Hematopoietic multipotent progenitor cell (in vitro differentiated cells): Measurements from ENCODE around the gene FBLN7. TPM values are rescaled to one million over a fixed set of nuclear protein-coding genes. Genes with fewer than 3 reads are reported as not detected.

Experiments
- DNase-seq, 3 donors: peaks; one replicate each; pipeline ENCODE4 v3.0.0-alpha.2; 2011 to 2015; ENCODE audit warnings: low read depth in 2 of 3, low spot score in 2 of 3
- total RNA-seq: library from RNA; depleted of rRNA; stranded (reverse); fragments of >200 nt; gene quantifications from one replicate; pipeline ENCODE4 v1.2.3, GENCODE V29; 2012

Gene FBLN7
- total RNA-seq, 1 donor, result under 0.01 TPM

GRCh38 chr2:112155331-112156151 lies 17.4 kb downstream of the FBLN7 start:
- DNase-seq, result peak in 2 of 3 donors; percentile 14 to 67

- DNase-seq, result no peak
Measured at GRCh38 chr2:112156152-112156986, 18.2 kb downstream of the FBLN7 start.

GRCh38 chr2:112157472-112157871 lies 19.3 kb downstream of the FBLN7 start:
- no peak for DNase-seq

- no peak for DNase-seq
Measured at GRCh38 chr2:112159454-112159921, 21.3 kb downstream of the FBLN7 start.

- no peak for DNase-seq
Measured at GRCh38 chr2:112160283-112161250, 22.4 kb downstream of the FBLN7 start.

- DNase-seq, result no peak
Measured at GRCh38 chr2:112161431-112162145, 23.4 kb downstream of the FBLN7 start.

GRCh38 chr2:112162341-112162740 lies 24.2 kb downstream of the FBLN7 start:
- DNase-seq, result no peak

- no peak for DNase-seq
Measured at GRCh38 chr2:112162956-112163355, 24.8 kb downstream of the FBLN7 start.

- no peak for DNase-seq
Measured at GRCh38 chr2:112163541-112163981, 25.4 kb downstream of the FBLN7 start.

- DNase-seq, result no peak
Measured at GRCh38 chr2:112164876-112165275, 26.7 kb downstream of the FBLN7 start.

GRCh38 chr2:112165296-112165695 lies 27.1 kb downstream of the FBLN7 start:
- DNase-seq, result no peak

- DNase-seq, result no peak
Measured at GRCh38 chr2:112166806-112167499, 28.8 kb downstream of the FBLN7 start.

- no peak for DNase-seq
Measured at GRCh38 chr2:112168422-112169124, 30.4 kb downstream of the FBLN7 start.

- DNase-seq, result no peak
Measured at GRCh38 chr2:112170495-112170894, 32.3 kb downstream of the FBLN7 start.

GRCh38 chr2:112173646-112174319 lies 35.6 kb downstream of the FBLN7 start:
- no peak for DNase-seq

GRCh38 chr2:112174383-112174782 lies 36.2 kb downstream of the FBLN7 start:
- DNase-seq, result no peak

GRCh38 chr2:112175333-112175732 lies 37.1 kb downstream of the FBLN7 start:
- no peak for DNase-seq

GRCh38 chr2:112175958-112176573 lies 37.9 kb downstream of the FBLN7 start:
- no peak for DNase-seq
